Liver (tissue), 9 donors: ENCODE results near the gene BCKDHB. TPM values are rescaled to one million over a fixed set of nuclear protein-coding genes. Genes with fewer than 3 reads are reported as not detected.

Source experiments
- DNase-seq: peaks from one replicate; pipeline ENCODE4 v3.0.0-alpha.2; 2017; ENCODE audit warnings: low spot score
- H3K27ac ChIP-seq, 2 donors: one replicate each; pipeline ENCODE4 v1.7.0; 2013; ENCODE audit warnings: inconsistent platforms in 2 of 2, low read length in 2 of 2, control low read depth in 1 of 2, low read depth in 1 of 2, mild to moderate bottlenecking in 1 of 2
- H3K27me3 ChIP-seq, 4 donors: one replicate each; pipeline versions ENCODE4 v1.6.1 to v1.7.0; 2013; ENCODE audit warnings: low read length in 3 of 4, inconsistent platforms in 1 of 4, mild to moderate bottlenecking in 1 of 4, moderate library complexity in 1 of 4; ENCODE audit not compliant: control insufficient read depth in 4 of 4, insufficient read depth in 4 of 4
- H3K36me3 ChIP-seq, 4 donors: one replicate each; pipeline versions ENCODE4 v1.6.1 to v1.7.0; 2013; ENCODE audit warnings: low read length in 3 of 4, mild to moderate bottlenecking in 3 of 4, low read depth in 1 of 4, moderate library complexity in 1 of 4; ENCODE audit not compliant: control insufficient read depth in 4 of 4, insufficient read depth in 3 of 4
- H3K4me1 ChIP-seq, 4 donors: one replicate each; pipeline versions ENCODE4 v1.6.1 to v1.7.0; 2013; ENCODE audit warnings: low read length in 3 of 4, mild to moderate bottlenecking in 3 of 4, moderate library complexity in 1 of 4; ENCODE audit not compliant: control insufficient read depth in 4 of 4, insufficient read depth in 4 of 4
- H3K4me3 ChIP-seq, 3 donors: one replicate each; pipeline versions ENCODE4 v1.6.1 to v1.7.0; 2013; ENCODE audit warnings: low read length in 3 of 3, control low read depth in 1 of 3, low read depth in 1 of 3, mild to moderate bottlenecking in 1 of 3
- H3K9ac ChIP-seq, 2 donors: one replicate each; pipeline ENCODE4 v1.7.0; 2013; ENCODE audit warnings: low read length in 2 of 2, mild to moderate bottlenecking in 2 of 2, moderate library complexity in 2 of 2, control low read depth in 1 of 2, low read depth in 1 of 2
- H3K9me3 ChIP-seq, 4 donors: one replicate each; pipeline versions ENCODE4 v1.6.1 to v1.7.0; 2013; ENCODE audit warnings: low read length in 3 of 4; ENCODE audit not compliant: control insufficient read depth in 4 of 4
- EGR1 ChIP-seq, 2 donors: IDR thresholded peaks; 2 replicates each; pipeline ENCODE4 v1.6.1; 2016 to 2018; ENCODE audit warnings: antibody characterized with exemption in 2 of 2, low read depth in 2 of 2
- FOXA1 ChIP-seq: IDR thresholded peaks from 2 replicates; pipeline ENCODE4 v1.6.1; 2016; ENCODE audit warnings: antibody characterized with exemption
- FOXA2 ChIP-seq: IDR thresholded peaks from 2 replicates; pipeline ENCODE4 v1.6.1; 2016; ENCODE audit warnings: antibody characterized with exemption
- GABPA ChIP-seq, 2 donors: IDR thresholded peaks in 1 of 2; conservative IDR thresholded peaks in 1 of 2; 2 replicates each; pipeline ENCODE4 v1.6.1; 2016; ENCODE audit warnings: antibody characterized with exemption in 2 of 2, mild to moderate bottlenecking in 1 of 2, moderate library complexity in 1 of 2
- HNF4A ChIP-seq, 2 donors: conservative IDR thresholded peaks; 2 replicates each; pipeline ENCODE4 v1.6.1; 2016; ENCODE audit warnings: antibody characterized with exemption in 2 of 2, mild to moderate bottlenecking in 2 of 2
- HNF4G ChIP-seq: IDR thresholded peaks from 2 replicates; pipeline ENCODE4 v1.6.1; 2016; ENCODE audit warnings: antibody characterized with exemption
- JUND ChIP-seq, 2 donors: IDR thresholded peaks; 2 replicates each; pipeline ENCODE4 v1.6.1; 2016; ENCODE audit warnings: antibody characterized with exemption in 2 of 2
- NR2F2 ChIP-seq: IDR thresholded peaks from 2 replicates; pipeline ENCODE4 v1.6.1; 2016; ENCODE audit warnings: antibody characterized with exemption
- RAD21 ChIP-seq, 2 donors: IDR thresholded peaks; 2 replicates each; pipeline ENCODE4 v1.6.1; 2016; ENCODE audit warnings: antibody characterized with exemption in 2 of 2, mild to moderate bottlenecking in 2 of 2
- RXRA ChIP-seq, 2 donors: IDR thresholded peaks; 2 replicates each; pipeline ENCODE4 v1.6.1; 2017 to 2018; ENCODE audit warnings: antibody characterized with exemption in 2 of 2, mild to moderate bottlenecking in 1 of 2
- SP1 ChIP-seq: IDR thresholded peaks from 2 replicates; pipeline ENCODE4 v1.6.1; 2018; ENCODE audit warnings: antibody characterized with exemption, mild to moderate bottlenecking
- YY1 ChIP-seq: IDR thresholded peaks from 2 replicates; pipeline ENCODE4 v1.6.1; 2016; ENCODE audit warnings: antibody characterized with exemption, mild to moderate bottlenecking
- WGBS: extraction: QIAGEN DNeasy Blood & Tissue Kit; methylation state at CpG from one replicate; pipeline ENCODE4 v1.1.7; 2013; 5-methylcytosine and 5-hydroxymethylcytosine counted together
- polyA plus RNA-seq, 2 donors: library from polyadenylated mRNA; stranded (reverse) in 1 of 2; unstranded in 1 of 2; fragments of 200-250 nt in 1 of 2; fragments of >200 nt in 1 of 2; fragmentation: Nextera tagmentation in 1 of 2; extraction: Ambion mirVana in 1 of 2; gene quantifications; one replicate each; pipeline versions ENCODE4 v1.2.1 to v1.2.3, GENCODE V29; 2013 to 2015
- total RNA-seq, 2 donors: library from RNA; depleted of rRNA; stranded (reverse); fragments of >200 nt; gene quantifications; one replicate each; pipeline ENCODE4 v1.2.3, GENCODE V29; 2014
- TF ChIP-seq, protein P1 (sequence below): IDR thresholded peaks from 2 replicates; pipeline ENCODE4 v1.6.1; 2016; ENCODE audit warnings: antibody characterized with exemption, mild to moderate bottlenecking
- TF ChIP-seq, protein P2 (sequence below): IDR thresholded peaks from 2 replicates; pipeline ENCODE4 v1.6.1; 2016; ENCODE audit warnings: antibody characterized with exemption
- TF ChIP-seq, protein P3 (sequence below): fragments of 150-350 bp; IDR thresholded peaks from 2 replicates; pipeline ENCODE4 v1.5.1; 2017; ENCODE audit warnings: improper control_type of control experiment, low read depth, low read length; ENCODE audit not compliant: missing input control
- TF ChIP-seq, protein P4 (sequence below): IDR thresholded peaks from 2 replicates; pipeline ENCODE4 v1.6.1; 2016; ENCODE audit warnings: antibody characterized with exemption
- donor health status: healthy.
- donor health status: healthy.
- donor health status: healthy.
- donor health status: healthy.
- donor health status: healthy.

The BCKDHB gene
- total and polyA plus RNA-seq, 4 donors: 13.0 to 74.8 (median 31.6) TPM

DNA sequence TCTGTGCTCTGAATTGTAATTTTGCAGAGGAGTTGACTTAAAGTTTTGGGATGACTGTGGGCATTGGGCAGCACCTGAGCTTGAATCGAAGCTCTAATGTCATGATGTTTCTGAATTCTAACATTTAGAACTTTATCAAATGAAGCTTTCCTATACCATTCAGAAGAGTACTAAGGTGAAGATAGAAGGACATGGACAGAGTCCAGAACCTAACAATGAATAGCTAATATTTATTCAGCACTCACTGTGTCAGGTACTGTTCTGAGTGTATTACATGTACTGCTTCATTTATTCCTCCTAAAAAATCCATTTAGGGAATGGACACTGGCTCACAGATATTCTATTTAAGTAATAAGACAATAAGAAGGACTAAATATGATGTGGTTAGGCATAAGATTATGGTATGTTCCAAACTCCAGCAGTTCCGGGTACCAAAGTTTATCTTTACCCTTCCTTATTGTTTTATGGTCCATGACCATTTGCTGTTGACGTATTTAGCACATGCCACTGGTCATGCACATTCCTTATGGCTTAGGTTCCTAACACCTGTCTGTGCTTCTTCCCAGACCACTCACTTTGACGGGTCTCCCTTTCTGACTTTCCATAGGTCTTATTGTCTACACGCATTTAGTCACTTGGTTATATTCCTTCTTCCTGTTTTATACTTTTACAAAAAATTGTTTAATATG, 20.3 kb downstream of the BCKDHB start (continued):
- TF ChIP-seq, protein P1, sequence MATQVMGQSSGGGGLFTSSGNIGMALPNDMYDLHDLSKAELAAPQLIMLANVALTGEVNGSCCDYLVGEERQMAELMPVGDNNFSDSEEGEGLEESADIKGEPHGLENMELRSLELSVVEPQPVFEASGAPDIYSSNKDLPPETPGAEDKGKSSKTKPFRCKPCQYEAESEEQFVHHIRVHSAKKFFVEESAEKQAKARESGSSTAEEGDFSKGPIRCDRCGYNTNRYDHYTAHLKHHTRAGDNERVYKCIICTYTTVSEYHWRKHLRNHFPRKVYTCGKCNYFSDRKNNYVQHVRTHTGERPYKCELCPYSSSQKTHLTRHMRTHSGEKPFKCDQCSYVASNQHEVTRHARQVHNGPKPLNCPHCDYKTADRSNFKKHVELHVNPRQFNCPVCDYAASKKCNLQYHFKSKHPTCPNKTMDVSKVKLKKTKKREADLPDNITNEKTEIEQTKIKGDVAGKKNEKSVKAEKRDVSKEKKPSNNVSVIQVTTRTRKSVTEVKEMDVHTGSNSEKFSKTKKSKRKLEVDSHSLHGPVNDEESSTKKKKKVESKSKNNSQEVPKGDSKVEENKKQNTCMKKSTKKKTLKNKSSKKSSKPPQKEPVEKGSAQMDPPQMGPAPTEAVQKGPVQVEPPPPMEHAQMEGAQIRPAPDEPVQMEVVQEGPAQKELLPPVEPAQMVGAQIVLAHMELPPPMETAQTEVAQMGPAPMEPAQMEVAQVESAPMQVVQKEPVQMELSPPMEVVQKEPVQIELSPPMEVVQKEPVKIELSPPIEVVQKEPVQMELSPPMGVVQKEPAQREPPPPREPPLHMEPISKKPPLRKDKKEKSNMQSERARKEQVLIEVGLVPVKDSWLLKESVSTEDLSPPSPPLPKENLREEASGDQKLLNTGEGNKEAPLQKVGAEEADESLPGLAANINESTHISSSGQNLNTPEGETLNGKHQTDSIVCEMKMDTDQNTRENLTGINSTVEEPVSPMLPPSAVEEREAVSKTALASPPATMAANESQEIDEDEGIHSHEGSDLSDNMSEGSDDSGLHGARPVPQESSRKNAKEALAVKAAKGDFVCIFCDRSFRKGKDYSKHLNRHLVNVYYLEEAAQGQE: no peak
- TF ChIP-seq HNF4A (conservative IDR thresholded peaks at IDR 0.05) (no peak), FOXA2 (no peak), FOXA1 (no peak), RAD21 (IDR thresholded peaks at IDR 0.05) (no peak), JUND (IDR thresholded peaks at IDR 0.05) (no peak), YY1 (no peak), RXRA (IDR thresholded peaks at IDR 0.05) (no peak)

DNA sequence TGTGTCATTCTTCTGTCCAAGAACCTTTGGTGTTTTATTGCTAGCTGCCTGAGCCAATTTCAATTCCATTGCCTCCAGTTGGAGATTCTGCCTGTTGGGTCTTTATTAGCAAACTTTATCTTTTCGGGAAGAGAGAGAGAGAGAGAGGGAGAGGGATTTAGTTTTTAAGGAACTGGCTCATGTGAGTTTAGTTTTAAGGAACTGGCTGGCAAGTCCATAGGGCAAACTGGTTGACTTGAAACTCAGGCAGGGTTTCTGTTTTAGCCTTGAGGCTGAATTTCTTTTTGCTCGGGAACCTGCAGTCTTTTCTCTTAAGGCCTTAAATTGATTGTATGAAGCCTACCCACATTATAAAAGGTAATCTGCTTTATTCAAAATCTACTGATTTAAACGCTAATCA, 23.0 kb downstream of the BCKDHB start:
- H3K4me1 ChIP-seq: peaks cover 0 to 8% (median under 1%) of the 10 kb centered on the region in 4 donors
- no peaks in the 10 kb centered on the region for H3K9me3 ChIP-seq
- no peak overlapping the region for H3K9ac ChIP-seq
- no peak for DNase-seq
- WGBS: 91% methylated on average over 3 of the region's 3 CpGs
- TF ChIP-seq NR2F2: no peak
- TF ChIP-seq, protein P1: no peak
- TF ChIP-seq RAD21 (IDR thresholded peaks at IDR 0.05): no peak
- no peak for TF ChIP-seq EGR1 (IDR thresholded peaks at IDR 0.05; ENCODE audit: low read depth in 2 of 2)
- TF ChIP-seq FOXA2: no peak
- no peak for TF ChIP-seq SP1
- TF ChIP-seq, protein P2, sequence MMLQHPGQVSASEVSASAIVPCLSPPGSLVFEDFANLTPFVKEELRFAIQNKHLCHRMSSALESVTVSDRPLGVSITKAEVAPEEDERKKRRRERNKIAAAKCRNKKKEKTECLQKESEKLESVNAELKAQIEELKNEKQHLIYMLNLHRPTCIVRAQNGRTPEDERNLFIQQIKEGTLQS: no peak
- no peak for TF ChIP-seq FOXA1
- TF ChIP-seq HNF4G: no peak
- TF ChIP-seq RXRA (IDR thresholded peaks at IDR 0.05): no peak
- TF ChIP-seq, protein P3, sequence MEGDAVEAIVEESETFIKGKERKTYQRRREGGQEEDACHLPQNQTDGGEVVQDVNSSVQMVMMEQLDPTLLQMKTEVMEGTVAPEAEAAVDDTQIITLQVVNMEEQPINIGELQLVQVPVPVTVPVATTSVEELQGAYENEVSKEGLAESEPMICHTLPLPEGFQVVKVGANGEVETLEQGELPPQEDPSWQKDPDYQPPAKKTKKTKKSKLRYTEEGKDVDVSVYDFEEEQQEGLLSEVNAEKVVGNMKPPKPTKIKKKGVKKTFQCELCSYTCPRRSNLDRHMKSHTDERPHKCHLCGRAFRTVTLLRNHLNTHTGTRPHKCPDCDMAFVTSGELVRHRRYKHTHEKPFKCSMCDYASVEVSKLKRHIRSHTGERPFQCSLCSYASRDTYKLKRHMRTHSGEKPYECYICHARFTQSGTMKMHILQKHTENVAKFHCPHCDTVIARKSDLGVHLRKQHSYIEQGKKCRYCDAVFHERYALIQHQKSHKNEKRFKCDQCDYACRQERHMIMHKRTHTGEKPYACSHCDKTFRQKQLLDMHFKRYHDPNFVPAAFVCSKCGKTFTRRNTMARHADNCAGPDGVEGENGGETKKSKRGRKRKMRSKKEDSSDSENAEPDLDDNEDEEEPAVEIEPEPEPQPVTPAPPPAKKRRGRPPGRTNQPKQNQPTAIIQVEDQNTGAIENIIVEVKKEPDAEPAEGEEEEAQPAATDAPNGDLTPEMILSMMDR: no peak
- no peak for TF ChIP-seq GABPA (IDR thresholded peaks at IDR 0.05 in 1 of 2, conservative IDR thresholded peaks at IDR 0.05 in 1 of 2)
- no peak for TF ChIP-seq JUND (IDR thresholded peaks at IDR 0.05)
- TF ChIP-seq, protein P4, sequence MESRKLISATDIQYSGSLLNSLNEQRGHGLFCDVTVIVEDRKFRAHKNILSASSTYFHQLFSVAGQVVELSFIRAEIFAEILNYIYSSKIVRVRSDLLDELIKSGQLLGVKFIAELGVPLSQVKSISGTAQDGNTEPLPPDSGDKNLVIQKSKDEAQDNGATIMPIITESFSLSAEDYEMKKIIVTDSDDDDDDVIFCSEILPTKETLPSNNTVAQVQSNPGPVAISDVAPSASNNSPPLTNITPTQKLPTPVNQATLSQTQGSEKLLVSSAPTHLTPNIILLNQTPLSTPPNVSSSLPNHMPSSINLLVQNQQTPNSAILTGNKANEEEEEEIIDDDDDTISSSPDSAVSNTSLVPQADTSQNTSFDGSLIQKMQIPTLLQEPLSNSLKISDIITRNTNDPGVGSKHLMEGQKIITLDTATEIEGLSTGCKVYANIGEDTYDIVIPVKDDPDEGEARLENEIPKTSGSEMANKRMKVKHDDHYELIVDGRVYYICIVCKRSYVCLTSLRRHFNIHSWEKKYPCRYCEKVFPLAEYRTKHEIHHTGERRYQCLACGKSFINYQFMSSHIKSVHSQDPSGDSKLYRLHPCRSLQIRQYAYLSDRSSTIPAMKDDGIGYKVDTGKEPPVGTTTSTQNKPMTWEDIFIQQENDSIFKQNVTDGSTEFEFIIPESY: no peak
- TF ChIP-seq YY1: no peak
- no peak for TF ChIP-seq HNF4A (conservative IDR thresholded peaks at IDR 0.05)
- peaks cover 2 to 15% (median 9%) of the 10 kb centered on the region in 4 donors for H3K36me3 ChIP-seq
- H3K27ac ChIP-seq: no peak overlapping the region
- no peaks in the 10 kb centered on the region for H3K27me3 ChIP-seq
- H3K4me3 ChIP-seq: no peak overlapping the region
